Activated T-helper 2 cell treated with anti-CD3 and anti-CD28 coated beads, Interferon-gamma antibody, Interleukin-2, Interleukin-4, amounts not matched to agents 10 μg/mL and 5 μg/mL and 100 μg/mL, durations not matched to agents 14 hours and 24 hours and 36 hours (primary cell): ENCODE data around the gene SEC61A2. TPM values are rescaled to one million over a fixed set of nuclear protein-coding genes. Genes with fewer than 3 reads are reported as not detected.

Experiments
- DNase-seq: peaks from one replicate; pipeline ENCODE4 v3.0.0; 2021; ENCODE audit warnings: low spot score
- H3K27ac Mint-ChIP-seq: one replicate; pipeline ENCODE4 v1.8.0; 2021; ENCODE audit warnings: mixed read lengths
- H3K27me3 Mint-ChIP-seq: one replicate; pipeline ENCODE4 v1.8.0; 2021; ENCODE audit warnings: low read depth, mixed read lengths
- H3K36me3 Mint-ChIP-seq: one replicate; pipeline ENCODE4 v1.8.0; 2021; ENCODE audit warnings: low read depth, mixed read lengths
- H3K4me1 Mint-ChIP-seq: one replicate; pipeline ENCODE4 v1.8.0; 2021; ENCODE audit warnings: low read depth, mixed read lengths
- H3K4me3 Mint-ChIP-seq: one replicate; pipeline ENCODE4 v1.8.0; 2021; ENCODE audit warnings: low read depth, mild to moderate bottlenecking, moderate library complexity, mixed read lengths
- H3K9me3 Mint-ChIP-seq: one replicate; pipeline ENCODE4 v1.8.0; 2021; ENCODE audit warnings: mixed read lengths
- intact Hi-C: fragments of 100-400 bp; cut with micrococcal nuclease; formaldehyde crosslinking; loops from one replicate; pipeline ENCODE4 v1.15.1; 2023
- total RNA-seq: library from RNA; stranded (reverse); gene quantifications from 2 replicates; pipeline ENCODE4 v1.2.3, GENCODE V29; 2022

Gene SEC61A2
- total RNA-seq, 1 donor from 2014 or later = 17.5 TPM

DNA sequence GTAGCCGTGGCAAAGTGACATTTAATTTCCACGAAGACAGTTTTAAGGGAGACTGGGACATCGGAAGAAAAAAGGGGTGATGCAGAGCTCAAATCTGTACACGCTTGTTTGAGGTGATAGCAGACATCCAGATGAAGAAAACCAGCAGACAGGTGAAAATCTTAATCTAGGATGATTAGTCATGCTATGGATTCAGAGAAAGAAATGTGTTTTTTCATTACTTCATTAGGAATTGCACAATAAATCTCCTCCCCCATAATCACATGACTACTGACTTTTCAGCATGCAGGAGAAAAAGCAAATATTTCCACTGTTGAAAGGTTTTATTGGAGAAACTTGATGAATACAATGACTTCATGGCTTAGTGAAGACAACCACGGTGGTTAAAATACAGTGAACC, 63.7 kb downstream of the SEC61A2 start:
- H3K36me3 Mint-ChIP-seq = peaks cover 50% of the 10 kb centered on the region
- no peak overlapping the region for H3K27ac Mint-ChIP-seq
- H3K4me1 Mint-ChIP-seq = peaks cover 35% of the 10 kb centered on the region
- H3K4me3 Mint-ChIP-seq = peak overlapping the region; percentile 66
- intact Hi-C loops = loop anchor here (10.0 kb wide), 1 partner anchor 902 kb away; no protein-coding TSS in a partner anchor
- H3K9me3 Mint-ChIP-seq = no peaks in the 10 kb centered on the region
- no peak for DNase-seq
- H3K27me3 Mint-ChIP-seq = no peaks in the 10 kb centered on the region

DNA sequence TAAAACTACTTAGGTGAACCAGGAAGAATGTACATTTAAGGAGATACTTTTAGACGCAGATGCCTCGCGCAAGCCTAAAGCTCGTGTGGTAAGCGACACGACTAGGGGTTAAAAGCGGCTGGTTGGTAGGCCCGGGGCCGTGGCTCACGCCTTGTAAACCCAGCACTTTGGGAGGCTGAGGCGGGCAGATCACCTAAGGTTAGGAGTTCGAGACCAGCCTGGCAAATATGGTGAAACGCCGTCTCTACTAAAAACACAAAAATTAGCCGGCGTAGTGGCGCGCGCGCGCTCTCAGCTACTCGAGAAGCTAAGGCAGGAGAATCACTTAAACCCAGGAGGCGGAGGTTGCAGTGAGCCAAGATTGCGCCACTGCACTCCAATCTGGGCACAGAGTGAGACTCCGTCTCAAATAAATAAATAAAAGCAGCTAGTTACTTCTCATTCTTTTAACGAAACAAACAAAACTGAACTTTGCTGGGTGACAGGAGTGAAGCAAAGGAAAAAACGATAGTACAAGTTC, 65.3 kb downstream of the SEC61A2 start:
- peak overlapping the region; percentile 94 for H3K4me3 Mint-ChIP-seq
- peak; percentile 24 for DNase-seq
- no peaks in the 10 kb centered on the region for H3K27me3 Mint-ChIP-seq
- intact Hi-C loops = loop anchor here (1.0 to 10.0 kb wide), 4 partner anchors 47 to 900 kb away; no protein-coding TSS in a partner anchor
- peaks cover 58% of the 10 kb centered on the region for H3K36me3 Mint-ChIP-seq
- H3K27ac Mint-ChIP-seq = peak overlapping the region; percentile 98
- H3K4me1 Mint-ChIP-seq = peaks cover 44% of the 10 kb centered on the region
- no peaks in the 10 kb centered on the region for H3K9me3 Mint-ChIP-seq

DNA sequence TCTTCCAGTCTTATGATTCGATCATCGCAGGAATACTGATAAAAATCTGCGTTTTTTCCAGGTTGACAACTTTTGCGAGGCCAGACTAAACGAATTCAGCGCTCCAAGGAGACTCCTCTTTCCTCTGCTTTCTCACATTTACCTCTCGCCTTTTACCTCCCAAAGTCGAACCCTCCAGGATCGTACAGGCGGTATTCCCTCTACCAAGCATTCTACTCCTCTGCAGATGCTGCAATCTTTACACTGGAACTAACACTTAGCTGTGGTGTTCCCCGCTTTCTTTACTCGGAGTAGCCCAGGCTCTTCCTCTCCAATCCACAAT, 65.8 kb downstream of the SEC61A2 start:
- Mint-ChIP-seq H3K9me3 (no peaks in the 10 kb centered on the region), H3K4me3 (peak overlapping the region; percentile 94), H3K27me3 (no peaks in the 10 kb centered on the region), H3K4me1 (peaks cover 43% of the 10 kb centered on the region), H3K36me3 (peaks cover 55% of the 10 kb centered on the region), H3K27ac (peak overlapping the region; percentile 98)
- intact Hi-C loops = loop anchor here (1.0 to 10.0 kb wide), 4 partner anchors 47 to 900 kb away; no protein-coding TSS in a partner anchor
- no peak for DNase-seq

DNA sequence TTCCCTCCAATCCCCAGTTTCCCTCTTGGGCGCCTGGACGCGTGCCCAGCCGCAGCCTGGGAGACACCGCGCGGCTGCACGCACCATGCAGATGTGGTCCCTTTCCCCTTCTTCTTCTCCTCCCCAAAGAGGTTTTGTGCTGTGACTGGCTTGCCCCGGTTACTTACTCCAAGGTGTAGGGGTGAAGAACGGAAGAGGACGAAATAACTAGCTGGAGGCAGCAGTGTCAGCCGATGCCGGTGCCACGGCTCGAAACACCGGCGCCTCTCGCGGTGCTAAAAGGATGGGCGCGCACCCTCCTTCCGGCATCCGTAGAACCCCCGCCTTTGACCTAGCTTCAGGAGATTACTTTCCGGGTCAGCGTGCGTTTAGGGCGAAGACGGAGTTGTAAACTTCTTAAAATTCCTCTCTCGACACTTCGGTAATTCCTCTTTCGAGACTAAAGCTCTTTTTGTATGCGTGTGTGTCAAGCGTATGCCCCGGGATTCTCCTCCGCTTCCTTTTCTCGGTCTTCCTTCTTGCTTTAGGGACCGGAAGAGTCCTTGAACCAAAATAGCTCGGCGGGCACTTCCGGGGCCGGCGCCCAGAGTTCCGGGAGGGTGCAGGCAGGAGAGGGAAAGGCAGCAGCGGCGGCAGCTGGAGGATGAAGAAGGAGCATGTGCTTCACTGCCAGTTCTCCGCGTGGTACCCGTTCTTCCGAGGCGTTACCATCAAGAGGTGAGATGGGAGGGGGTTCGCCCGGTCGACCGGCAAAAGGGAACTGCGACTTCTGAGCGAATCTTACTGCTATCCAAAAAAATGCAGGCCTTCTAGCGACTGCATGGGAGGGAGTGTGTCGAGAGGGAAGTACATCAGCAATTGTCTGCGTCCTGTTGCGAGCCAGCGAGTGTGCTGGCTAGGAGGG, 66.4 kb downstream of the SEC61A2 start, which contains the start of the genes CDC123 and NUDT5:
Gene CDC123 (plus strand): TSS at position 586 of the 904 bp plus-strand sequence. CDS start 58 bp downstream, at position 644.
Gene NUDT5 (minus strand): TSS at position 289 of the 904 bp plus-strand sequence. CDS start 9,600 bp downstream, outside the sequence.
- intact Hi-C loops = loop anchor here (1.0 to 10.0 kb wide), 5 partner anchors 15 to 899 kb away; no protein-coding TSS in a partner anchor
- Mint-ChIP-seq H3K4me1 (peaks cover 39% of the 10 kb centered on the region), H3K9me3 (no peaks in the 10 kb centered on the region), H3K36me3 (peaks cover 59% of the 10 kb centered on the region), H3K4me3 (peak within 1 kb of the TSS; percentile 94), H3K27ac (peak within 1 kb of the TSS; percentile 98), H3K27me3 (no peaks in the 10 kb centered on the region)
- DNase-seq = peak; percentile 82

DNA sequence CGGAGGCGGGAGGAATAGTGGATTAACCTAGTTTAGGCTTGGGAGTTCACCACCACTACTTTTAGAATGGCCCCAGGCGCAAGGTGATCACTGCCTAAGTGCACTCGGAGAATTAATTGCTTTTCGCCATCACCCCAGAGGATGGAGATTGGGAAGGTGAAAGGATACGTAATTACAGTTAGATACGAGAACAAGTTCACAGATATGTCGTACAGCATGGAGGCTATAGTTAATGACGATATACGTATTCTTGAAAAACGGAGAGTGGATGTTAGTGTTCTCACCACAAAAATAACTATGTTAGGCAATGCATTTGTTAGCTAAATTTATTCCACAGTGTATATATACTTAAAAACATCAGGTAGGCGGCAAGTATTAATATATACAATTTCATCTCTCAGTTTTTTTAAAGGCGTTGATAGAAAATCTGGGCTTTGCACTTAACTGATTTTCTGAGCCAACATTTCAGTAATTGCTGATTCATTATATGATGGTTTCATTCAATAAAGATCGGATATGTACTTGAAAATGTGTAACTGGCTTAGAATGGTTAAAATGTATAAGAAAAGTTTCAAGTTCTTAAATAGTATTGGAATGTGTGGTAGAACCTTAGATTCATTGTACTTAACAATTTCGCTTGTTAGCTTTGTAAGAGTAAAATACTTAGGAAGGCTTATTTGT, 67.2 kb downstream of the SEC61A2 start:
- Mint-ChIP-seq H3K27me3 (no peaks in the 10 kb centered on the region), H3K4me1 (peaks cover 41% of the 10 kb centered on the region), H3K9me3 (no peaks in the 10 kb centered on the region), H3K4me3 (peak overlapping the region; percentile 94), H3K36me3 (peaks cover 63% of the 10 kb centered on the region), H3K27ac (peak overlapping the region; percentile 98)
- no peak for DNase-seq
- intact Hi-C loops = loop anchor here (2.0 to 10.0 kb wide), 4 partner anchors 16 to 898 kb away; no protein-coding TSS in a partner anchor

DNA sequence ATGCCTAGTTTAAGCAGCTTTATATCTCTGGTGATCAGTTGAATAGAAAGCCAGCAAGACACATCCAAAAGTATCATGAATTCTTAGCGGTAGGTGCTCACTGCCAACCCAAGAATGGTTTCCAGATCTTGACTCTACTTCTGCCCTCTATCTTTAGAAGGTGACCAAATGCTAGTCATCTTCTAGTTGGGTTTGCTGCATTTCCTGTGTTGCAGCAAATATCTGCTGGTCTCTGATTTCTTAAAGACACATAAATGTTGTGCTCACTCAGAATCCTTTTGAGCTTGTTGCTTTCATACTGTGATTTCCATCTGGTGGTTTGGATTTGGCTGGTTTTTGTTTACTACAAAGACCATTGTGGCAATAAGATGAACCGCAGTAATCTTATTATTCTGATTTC, 68.7 kb downstream of the SEC61A2 start:
- intact Hi-C loops = loop anchor here (5.0 to 10.0 kb wide), 3 partner anchors 44 to 897 kb away; no protein-coding TSS in a partner anchor
- Mint-ChIP-seq H3K36me3 (peaks cover 61% of the 10 kb centered on the region), H3K4me3 (peak overlapping the region; percentile 66), H3K4me1 (peaks cover 36% of the 10 kb centered on the region), H3K9me3 (no peaks in the 10 kb centered on the region), H3K27me3 (no peaks in the 10 kb centered on the region), H3K27ac (peak overlapping the region; percentile 40)
- no peak for DNase-seq

DNA sequence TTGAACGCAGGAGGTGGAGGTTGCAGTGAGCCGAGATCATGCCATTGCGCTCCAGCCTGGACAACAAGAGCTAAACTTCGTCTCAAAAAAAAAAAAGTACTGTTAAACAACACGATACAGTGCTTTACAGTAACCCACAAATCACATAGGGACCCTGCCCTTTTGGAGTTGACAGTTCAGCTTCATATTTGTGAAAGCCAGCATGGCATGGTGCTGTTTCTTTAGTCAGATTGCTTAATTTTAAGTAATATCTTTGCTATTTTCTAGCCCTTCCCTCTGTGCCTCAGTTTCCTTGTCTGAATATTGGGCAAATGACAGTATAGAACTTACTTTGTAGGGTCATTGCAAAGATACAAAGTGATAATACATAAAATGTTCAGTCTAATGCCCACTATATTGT, 71.4 kb downstream of the SEC61A2 start:
- Mint-ChIP-seq H3K4me1 (peaks cover 31% of the 10 kb centered on the region), H3K27me3 (no peaks in the 10 kb centered on the region), H3K36me3 (peaks cover 63% of the 10 kb centered on the region), H3K4me3 (no peak overlapping the region), H3K9me3 (no peaks in the 10 kb centered on the region), H3K27ac (peak overlapping the region; percentile 65)
- DNase-seq = no peak
- intact Hi-C loops = no loop called here

DNA sequence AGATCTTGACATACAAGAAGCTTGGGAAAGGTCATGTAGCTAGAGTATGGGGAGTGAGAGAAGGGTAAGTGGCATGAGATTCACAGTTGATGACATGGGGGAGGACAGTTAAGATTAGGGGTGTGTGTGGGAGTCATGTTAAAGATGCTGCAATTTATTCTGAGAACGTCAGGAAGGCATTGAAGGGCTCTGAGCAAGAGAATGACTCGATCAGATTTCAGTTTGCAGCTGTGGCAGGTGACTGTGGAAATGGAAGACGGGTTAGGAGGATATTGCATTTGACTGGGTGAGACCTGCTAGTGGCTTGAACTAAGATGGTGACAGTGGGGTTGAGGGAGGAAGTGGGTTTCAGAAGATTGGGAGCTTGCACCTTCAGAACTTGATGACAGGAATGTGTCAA, 72.1 kb downstream of the SEC61A2 start:
- Mint-ChIP-seq H3K4me1 (peaks cover 31% of the 10 kb centered on the region), H3K4me3 (no peak overlapping the region), H3K27ac (peak overlapping the region; percentile 65), H3K9me3 (no peaks in the 10 kb centered on the region), H3K27me3 (no peaks in the 10 kb centered on the region), H3K36me3 (peaks cover 60% of the 10 kb centered on the region)
- intact Hi-C loops = no loop called here
- DNase-seq = no peak

DNA sequence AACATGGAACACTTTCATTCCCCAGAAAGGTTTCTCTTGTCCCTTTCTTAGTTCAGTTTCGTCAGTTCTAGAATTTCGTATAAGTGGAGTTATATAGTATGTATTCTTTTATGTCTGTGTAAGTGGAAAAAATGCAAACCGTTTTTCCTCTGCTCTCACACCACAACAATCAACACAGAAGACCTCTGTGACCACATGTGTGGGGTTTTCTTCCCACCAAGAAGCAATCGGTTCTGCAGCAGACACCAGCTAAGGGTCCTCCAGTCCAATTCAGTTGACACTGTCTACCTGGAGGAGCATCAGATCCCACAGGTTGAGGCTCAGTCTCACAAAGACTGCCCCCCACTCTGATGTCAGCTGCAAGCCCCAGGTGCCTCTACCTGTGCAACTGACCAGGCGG, 72.7 kb downstream of the SEC61A2 start:
- Mint-ChIP-seq H3K4me3 (no peak overlapping the region), H3K36me3 (peaks cover 62% of the 10 kb centered on the region), H3K4me1 (peaks cover 32% of the 10 kb centered on the region), H3K9me3 (no peaks in the 10 kb centered on the region), H3K27me3 (no peaks in the 10 kb centered on the region), H3K27ac (peak overlapping the region; percentile 42)
- intact Hi-C loops = no loop called here
- no peak for DNase-seq

DNA sequence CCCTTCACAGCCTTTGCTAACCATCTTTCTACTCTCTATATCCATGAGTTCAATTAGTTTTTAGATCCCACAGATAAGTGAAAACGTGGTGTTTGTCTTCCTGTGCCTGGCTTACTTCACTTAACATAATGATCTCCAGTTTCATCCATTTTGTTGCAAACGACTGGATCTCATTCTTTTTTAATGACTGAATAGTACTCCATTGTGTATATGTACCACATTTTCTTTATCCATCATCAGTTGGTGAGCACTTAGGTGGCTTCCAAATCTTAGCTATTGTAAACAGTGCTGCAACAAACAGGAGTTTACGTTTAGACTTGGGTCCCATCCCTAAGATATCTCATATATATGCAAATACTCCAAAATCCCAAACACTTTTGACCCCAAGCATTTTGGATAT, 75.6 kb downstream of the SEC61A2 start:
- intact Hi-C loops = no loop called here
- H3K27ac Mint-ChIP-seq = no peak overlapping the region
- peaks cover 24% of the 10 kb centered on the region for H3K4me1 Mint-ChIP-seq
- H3K9me3 Mint-ChIP-seq = no peaks in the 10 kb centered on the region
- H3K4me3 Mint-ChIP-seq = no peak overlapping the region
- peaks cover 71% of the 10 kb centered on the region for H3K36me3 Mint-ChIP-seq
- DNase-seq = no peak
- no peaks in the 10 kb centered on the region for H3K27me3 Mint-ChIP-seq

DNA sequence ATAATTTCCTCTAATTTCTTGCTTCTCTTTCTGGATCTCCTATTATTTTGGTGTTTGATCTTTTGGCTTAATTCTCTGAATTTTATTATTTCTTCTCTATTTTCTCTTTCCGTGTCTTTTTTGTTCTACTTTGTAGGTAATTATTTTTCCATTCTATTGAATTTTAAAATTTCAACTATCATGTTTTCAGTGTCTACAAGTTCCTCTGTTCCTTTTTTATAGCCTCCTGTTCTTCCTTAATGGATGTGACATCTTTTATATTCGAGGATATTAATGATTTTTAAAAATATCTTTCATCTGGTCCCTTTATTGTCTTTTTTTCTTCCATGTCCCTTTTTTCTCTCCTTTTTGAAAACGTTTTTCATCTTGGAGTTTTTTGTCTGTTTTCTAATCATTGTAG, 77.6 kb downstream of the SEC61A2 start:
- Mint-ChIP-seq H3K27me3 (no peaks in the 10 kb centered on the region), H3K36me3 (peaks cover 73% of the 10 kb centered on the region), H3K4me3 (no peak overlapping the region), H3K27ac (peak overlapping the region; percentile 8), H3K9me3 (no peaks in the 10 kb centered on the region), H3K4me1 (peaks cover 14% of the 10 kb centered on the region)
- intact Hi-C loops = no loop called here
- no peak for DNase-seq

DNA sequence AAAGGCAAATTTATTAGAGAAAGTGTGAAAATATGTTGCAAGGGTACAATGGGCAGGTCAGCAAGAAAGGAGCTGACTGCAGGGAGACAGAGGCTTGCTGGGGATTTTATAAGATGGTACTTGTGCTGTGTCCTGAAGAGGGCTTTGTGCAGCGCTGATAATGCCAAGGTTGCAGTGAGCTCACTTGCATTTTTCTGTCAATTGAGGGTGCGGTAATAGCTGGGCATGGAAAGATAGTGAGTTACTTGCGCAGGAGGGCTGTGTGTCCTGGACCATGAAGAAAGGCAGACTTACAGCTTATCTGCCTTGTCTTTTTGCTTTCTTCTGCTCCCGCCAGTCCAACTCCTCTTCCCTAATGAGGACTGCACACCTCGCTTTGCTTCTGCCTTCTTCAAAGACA, 79.0 kb downstream of the SEC61A2 start:
- Mint-ChIP-seq H3K4me3 (no peak overlapping the region), H3K36me3 (peaks cover 75% of the 10 kb centered on the region), H3K27ac (no peak overlapping the region), H3K27me3 (no peaks in the 10 kb centered on the region), H3K4me1 (peaks cover 13% of the 10 kb centered on the region), H3K9me3 (no peaks in the 10 kb centered on the region)
- intact Hi-C loops = no loop called here
- no peak for DNase-seq
